HepG2 (cell line): ENCODE data around the gene EPB41L1. TPM values are rescaled to one million over a fixed set of nuclear protein-coding genes. Genes with fewer than 3 reads are reported as not detected.

Source experiments
- CREM ChIP-seq, 2 experiments: sonication (generic) in 1 of 2; formaldehyde crosslinking in 1 of 2; IDR thresholded peaks; 2 replicates each; pipeline versions ENCODE4 v1.4.0 to v1.6.1; 2016 to 2020; ENCODE audit warnings: antibody characterized with exemption in 1 of 2, mild to moderate bottlenecking in 1 of 2, missing genetic modification reagents in 1 of 2
- DNMT1 ChIP-seq: sonication (generic); formaldehyde crosslinking; IDR thresholded peaks from 2 replicates; pipeline ENCODE4 v1.5.1; 2020; ENCODE audit warnings: mild to moderate bottlenecking, missing genetic modification reagents
- EED ChIP-seq: sonication (generic); formaldehyde crosslinking; IDR thresholded peaks from 2 replicates; pipeline ENCODE4 v1.5.0; 2020; ENCODE audit warnings: mild to moderate bottlenecking, missing genetic modification reagents
- KLF13 ChIP-seq: sonication (generic); formaldehyde crosslinking; IDR thresholded peaks from 2 replicates; pipeline ENCODE4 v1.4.0; 2020; ENCODE audit warnings: mild to moderate bottlenecking, missing genetic modification reagents
- KLF16 ChIP-seq, 2 experiments: sonication (generic) in 1 of 2; formaldehyde crosslinking in 1 of 2; IDR thresholded peaks; 2 replicates each; pipeline versions ENCODE4 v1.6.1 to v1.8.0; 2016 to 2023; ENCODE audit warnings: missing genetic modification reagents in 2 of 2, missing compliant biosample characterization in 1 of 2
- PAF1 ChIP-seq: IDR thresholded peaks from 2 replicates; pipeline ENCODE4 v1.6.1; 2016; ENCODE audit warnings: missing genetic modification reagents, missing compliant biosample characterization
- PHF20 ChIP-seq: sonication (generic); formaldehyde crosslinking; IDR thresholded peaks from 2 replicates; pipeline ENCODE4 v1.5.0; 2020; ENCODE audit warnings: mild to moderate bottlenecking, missing genetic modification reagents
- POLR2AphosphoS5 ChIP-seq: IDR thresholded peaks from 2 replicates; pipeline ENCODE4 v1.6.1; 2012; ENCODE audit warnings: low read depth, low read length
- SMARCE1 ChIP-seq: fragments of 450-650 bp; IDR thresholded peaks from 2 replicates; pipeline ENCODE4 v1.6.1; 2017; ENCODE audit warnings: borderline replicate concordance
- TCF7 ChIP-seq: sonication (generic); IDR thresholded peaks from 2 replicates; pipeline ENCODE4 v1.6.1; 2016; ENCODE audit warnings: antibody characterized with exemption, low read depth
- XRCC5 ChIP-seq: fragments of 200-400 bp; formaldehyde crosslinking; optimal IDR thresholded peaks from 2 replicates; pipeline ENCODE3; 2017; ENCODE audit warnings: mild to moderate bottlenecking, low read length
- ZBTB46 ChIP-seq: sonication (generic); formaldehyde crosslinking; IDR thresholded peaks from 2 replicates; pipeline ENCODE4 v1.4.0; 2020; ENCODE audit warnings: mild to moderate bottlenecking, missing genetic modification reagents, borderline replicate concordance
- ZEB1 ChIP-seq: IDR thresholded peaks from 2 replicates; pipeline ENCODE4 v1.6.1; 2012; ENCODE audit warnings: mild to moderate bottlenecking, low read depth, inconsistent platforms; ENCODE audit not compliant: insufficient replicate concordance
- ZFX ChIP-seq: sonication (generic); formaldehyde crosslinking; IDR thresholded peaks from 2 replicates; pipeline ENCODE4 v1.4.0; 2020; ENCODE audit warnings: mild to moderate bottlenecking, low read depth, missing genetic modification reagents, moderate library complexity
- ZNF121 ChIP-seq: sonication (generic); formaldehyde crosslinking; IDR thresholded peaks from 2 replicates; pipeline ENCODE4 v1.5.0; 2020; ENCODE audit warnings: mild to moderate bottlenecking, missing genetic modification reagents
- ZNF180 ChIP-seq: sonication (generic); formaldehyde crosslinking; IDR thresholded peaks from 2 replicates; pipeline ENCODE4 v1.4.0; 2020; ENCODE audit warnings: low read depth, missing genetic modification reagents, borderline replicate concordance
- ZNF224 ChIP-seq: sonication (generic); formaldehyde crosslinking; IDR thresholded peaks from 2 replicates; pipeline ENCODE4 v1.5.0; 2020; ENCODE audit warnings: mild to moderate bottlenecking, missing genetic modification reagents
- ZNF282 ChIP-seq: fragments of 450-650 bp; IDR thresholded peaks from 2 replicates; pipeline ENCODE4 v1.6.1; 2018; ENCODE audit not compliant: partially characterized antibody
- ZNF34 ChIP-seq: sonication (generic); formaldehyde crosslinking; IDR thresholded peaks from 2 replicates; pipeline ENCODE4 v1.4.0; 2020; ENCODE audit warnings: mild to moderate bottlenecking, missing genetic modification reagents, borderline replicate concordance
- ZNF362 ChIP-seq: sonication (generic); formaldehyde crosslinking; IDR thresholded peaks from 2 replicates; pipeline ENCODE4 v1.4.0; 2020; ENCODE audit warnings: missing genetic modification reagents, mild to moderate bottlenecking, borderline replicate concordance
- ZNF564 ChIP-seq: sonication (generic); formaldehyde crosslinking; IDR thresholded peaks from 2 replicates; pipeline ENCODE4 v1.8.1; 2023; ENCODE audit warnings: mild to moderate bottlenecking, missing genetic modification reagents
- ZNF772 ChIP-seq: sonication (generic); formaldehyde crosslinking; IDR thresholded peaks from 2 replicates; pipeline ENCODE4 v1.5.0; 2020; ENCODE audit warnings: mild to moderate bottlenecking, missing genetic modification reagents
- ZNF788 ChIP-seq: sonication (generic); formaldehyde crosslinking; IDR thresholded peaks from 2 replicates; pipeline ENCODE4 v1.5.0; 2020; ENCODE audit warnings: mild to moderate bottlenecking, missing genetic modification reagents, borderline replicate concordance
- polyA plus RNA-seq, 8 experiments: library from polyadenylated mRNA; depleted of rRNA in 3 of 8; stranded (reverse) in 7 of 8; unstranded in 1 of 8; fragments of >200 nt; fragmentation: Illumina TruSeq in 4 of 8; extraction: Trizol in 4 of 8; gene quantifications; 2 replicates each; pipeline versions ENCODE4 v1.2.1 to v1.2.3, GENCODE V29; 2011 to 2016; ENCODE audit warnings: low read depth in 4 of 8, missing spikeins in 1 of 8, mixed read lengths in 1 of 8; ENCODE audit not compliant: insufficient read depth in 1 of 8
- total RNA-seq, 5 experiments: library from RNA; depleted of rRNA; stranded (reverse); fragments of >200 nt; fragmentation: Illumina TruSeq; extraction: Trizol; gene quantifications; 2 replicates each; pipeline ENCODE4 v1.2.3, GENCODE V29; 2016; ENCODE audit warnings: low read depth in 1 of 5
- TF ChIP-seq, protein P1 (sequence below): sonication (generic); formaldehyde crosslinking; IDR thresholded peaks from 2 replicates; pipeline ENCODE4 v1.4.0; 2020; ENCODE audit warnings: missing genetic modification reagents

EPB41L1 gene
- total and polyA plus RNA-seq, 2 of the 13 experiments (the other 11 are each of a cell fraction or from before 2014, with no cell fraction given) = 16.7 to 39.0 TPM

- no peak for TF ChIP-seq CREM (IDR thresholded peaks at IDR 0.05)
- no peak for TF ChIP-seq CREM (CRISPR knock-in tag; IDR thresholded peaks at IDR 0.05)
- TF ChIP-seq KLF13 (CRISPR knock-in tag) = no peak
- TF ChIP-seq, protein P1, sequence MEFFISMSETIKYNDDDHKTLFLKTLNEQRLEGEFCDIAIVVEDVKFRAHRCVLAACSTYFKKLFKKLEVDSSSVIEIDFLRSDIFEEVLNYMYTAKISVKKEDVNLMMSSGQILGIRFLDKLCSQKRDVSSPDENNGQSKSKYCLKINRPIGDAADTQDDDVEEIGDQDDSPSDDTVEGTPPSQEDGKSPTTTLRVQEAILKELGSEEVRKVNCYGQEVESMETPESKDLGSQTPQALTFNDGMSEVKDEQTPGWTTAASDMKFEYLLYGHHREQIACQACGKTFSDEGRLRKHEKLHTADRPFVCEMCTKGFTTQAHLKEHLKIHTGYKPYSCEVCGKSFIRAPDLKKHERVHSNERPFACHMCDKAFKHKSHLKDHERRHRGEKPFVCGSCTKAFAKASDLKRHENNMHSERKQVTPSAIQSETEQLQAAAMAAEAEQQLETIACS = no peak
- TF ChIP-seq ZEB1 = no peak
- peak; percentile 33; the same call in 1 of the 2 replicates for TF ChIP-seq ZFX
- no peak for TF ChIP-seq KLF16 (CRISPR knock-in tag; IDR thresholded peaks at IDR 0.05)
- no peak for TF ChIP-seq SMARCE1
- TF ChIP-seq ZNF34 (CRISPR knock-in tag) = no peak
- TF ChIP-seq DNMT1 = peak; percentile 65; the same call in 1 of the 2 replicates
- no peak for TF ChIP-seq POLR2AphosphoS5
- no peak for TF ChIP-seq ZBTB46 (CRISPR knock-in tag)
- TF ChIP-seq ZNF362 = no peak
- no peak for TF ChIP-seq ZNF180
- peak; percentile 14 for TF ChIP-seq XRCC5
- no peak for TF ChIP-seq PAF1
- 0 out of 2 replicates have a peak, but pooled peaks have one; percentile 30 for TF ChIP-seq ZNF772
- no peak for TF ChIP-seq PHF20
- TF ChIP-seq EED (CRISPR knock-in tag) = peak; percentile 78; the same call in 1 of the 2 replicates
- no peak for TF ChIP-seq ZNF224
- no peak for TF ChIP-seq ZNF121 (CRISPR knock-in tag)
- peak; percentile 25; the same call in 1 of the 2 replicates for TF ChIP-seq ZNF788 (CRISPR knock-in tag)
- no peak for TF ChIP-seq ZNF282
- TF ChIP-seq TCF7 = no peak
- TF ChIP-seq ZNF564 (CRISPR knock-in tag) = 0 out of 2 replicates have a peak, but pooled peaks have one; percentile 52
Measured at GRCh38 chr20:36267605-36268381, 113.3 kb downstream of the EPB41L1 start (continued).
